ENCODE measurements around the gene BRSK1.

DNA sequence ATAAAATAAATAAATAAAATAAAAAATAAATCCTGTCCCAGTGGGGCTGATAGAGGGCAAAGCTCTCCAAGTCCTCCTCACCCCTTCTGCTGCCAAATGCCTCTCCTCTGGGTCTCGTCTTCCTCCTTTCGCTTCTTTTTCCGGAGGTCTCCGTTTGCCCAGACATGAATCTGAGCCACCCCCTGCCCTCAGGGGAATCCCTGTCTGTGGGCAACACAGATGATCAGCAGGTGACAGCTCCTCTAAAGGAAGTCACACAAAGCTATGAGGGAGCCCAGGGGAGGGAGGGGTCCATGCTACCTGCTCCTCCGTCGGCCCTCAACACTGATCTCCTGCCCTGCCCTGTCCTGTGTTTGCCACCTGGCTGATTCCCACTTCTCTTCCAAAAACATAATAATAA lies 40.9 kb downstream of the BRSK1 start:
- TF ChIP-seq POLR2A (IDR thresholded peaks at IDR 0.05) = no peak
- TF ChIP-seq, protein P1, sequence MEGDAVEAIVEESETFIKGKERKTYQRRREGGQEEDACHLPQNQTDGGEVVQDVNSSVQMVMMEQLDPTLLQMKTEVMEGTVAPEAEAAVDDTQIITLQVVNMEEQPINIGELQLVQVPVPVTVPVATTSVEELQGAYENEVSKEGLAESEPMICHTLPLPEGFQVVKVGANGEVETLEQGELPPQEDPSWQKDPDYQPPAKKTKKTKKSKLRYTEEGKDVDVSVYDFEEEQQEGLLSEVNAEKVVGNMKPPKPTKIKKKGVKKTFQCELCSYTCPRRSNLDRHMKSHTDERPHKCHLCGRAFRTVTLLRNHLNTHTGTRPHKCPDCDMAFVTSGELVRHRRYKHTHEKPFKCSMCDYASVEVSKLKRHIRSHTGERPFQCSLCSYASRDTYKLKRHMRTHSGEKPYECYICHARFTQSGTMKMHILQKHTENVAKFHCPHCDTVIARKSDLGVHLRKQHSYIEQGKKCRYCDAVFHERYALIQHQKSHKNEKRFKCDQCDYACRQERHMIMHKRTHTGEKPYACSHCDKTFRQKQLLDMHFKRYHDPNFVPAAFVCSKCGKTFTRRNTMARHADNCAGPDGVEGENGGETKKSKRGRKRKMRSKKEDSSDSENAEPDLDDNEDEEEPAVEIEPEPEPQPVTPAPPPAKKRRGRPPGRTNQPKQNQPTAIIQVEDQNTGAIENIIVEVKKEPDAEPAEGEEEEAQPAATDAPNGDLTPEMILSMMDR (IDR thresholded peaks at IDR 0.05) = no peak

Measured in vagina (tissue), 2 donors.